ENCODE measurements around the gene FGF19.
"Not testable (repeated sequence)": the region's sequence is repeated elsewhere in the genome, so short reads cannot be mapped to it uniquely, and the experiment has no call there.

DNA sequence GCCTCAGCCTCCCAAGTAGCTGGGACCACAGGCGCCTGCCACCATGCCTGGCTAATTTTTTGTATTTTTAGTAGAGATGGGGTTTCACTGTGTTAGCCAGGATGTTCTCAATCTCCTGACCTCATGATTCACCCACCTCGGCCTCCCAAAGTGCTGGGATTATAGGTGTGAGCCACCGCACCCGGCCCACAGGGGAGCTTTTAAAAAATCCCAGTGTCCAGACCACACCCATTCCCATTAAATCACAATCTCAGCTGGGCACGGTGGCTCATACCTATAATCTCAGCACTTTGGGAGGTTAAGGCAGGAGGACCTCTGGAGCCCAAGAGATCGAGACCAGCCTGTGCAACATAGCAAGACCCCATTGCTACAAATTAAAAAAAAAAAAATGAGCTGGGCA is 7.8 kb downstream of the FGF19 start:
- not testable (repeated sequence) for TF ChIP-seq CTCF (IDR thresholded peaks at IDR 0.05; ENCODE audit: low read length); EZH2 (IDR thresholded peaks at IDR 0.05; ENCODE audit: borderline replicate concordance, low read length)
